ENCODE results near the gene SFMBT1.

SFMBT1 gene

GRCh38 chr3:52857864-52858263, 188.0 kb downstream of the SFMBT1 start:
- DNase-seq (ENCODE audit: low read depth in 1 of 2, low spot score in 1 of 2): no peak

- DNase-seq (ENCODE audit: low read depth in 1 of 2, low spot score in 1 of 2): no peak
Observed at GRCh38 chr3:52857133-52857532, 188.7 kb downstream of the SFMBT1 start.

- no peak for DNase-seq (ENCODE audit: low read depth in 1 of 2, low spot score in 1 of 2)
Observed at GRCh38 chr3:52856666-52857065, 189.2 kb downstream of the SFMBT1 start.

- DNase-seq (ENCODE audit: low read depth in 1 of 2, low spot score in 1 of 2): no peak
Observed at GRCh38 chr3:52854013-52854412, 191.9 kb downstream of the SFMBT1 start.

Data from activated T-helper 1 cell treated with anti-CD3 and anti-CD28 coated beads, Interleukin-2, amount 50 U/mL, for 16 hours (primary cell).